ENCODE measurements around the gene CCDC24.

The CCDC24 gene

DNA sequence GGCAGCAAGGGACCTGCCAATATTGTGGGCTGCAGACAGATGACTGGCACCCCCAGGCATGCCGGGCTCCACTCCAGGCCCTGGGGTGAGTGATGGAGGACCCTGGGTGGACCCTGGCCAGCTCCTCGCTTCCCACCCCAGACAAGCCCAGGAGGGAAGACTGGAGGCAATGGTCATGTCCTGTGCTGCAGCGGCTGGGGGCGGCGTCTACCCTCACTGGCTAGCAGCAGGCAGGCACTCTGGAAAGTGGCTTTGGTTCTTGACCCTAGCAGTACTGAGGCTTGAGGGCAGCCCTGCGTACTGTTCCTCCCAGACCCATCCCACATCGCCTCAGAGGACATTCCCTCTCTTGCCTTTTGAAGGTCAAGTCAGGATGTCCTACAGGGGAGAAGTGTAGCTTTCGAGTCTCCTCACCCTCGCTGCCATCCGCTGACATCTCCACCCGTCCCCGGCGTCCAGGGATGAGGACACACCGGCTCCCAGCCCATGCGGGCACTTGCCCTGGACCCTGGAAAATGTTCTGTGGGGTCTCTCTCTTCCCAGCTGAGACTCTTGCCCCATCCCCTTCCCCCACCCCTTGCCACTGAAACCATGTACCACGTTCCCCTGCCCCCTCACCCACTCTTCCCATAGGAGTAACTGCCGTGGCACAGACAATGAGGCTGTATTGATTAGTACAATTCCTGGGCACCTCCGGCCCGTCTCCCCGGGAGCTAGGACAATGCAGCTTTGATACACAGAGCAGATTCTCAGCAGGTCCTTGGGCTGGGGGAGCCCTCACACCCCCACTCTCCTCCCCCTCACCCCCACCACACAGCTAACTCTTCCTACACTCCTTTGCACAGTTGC lies 24.9 kb downstream of the CCDC24 start:
- Histone ChIP-seq H3K27ac (ENCODE audit: low read length) (no peak overlapping the region), H3K9me3 (ENCODE audit: control insufficient read depth in 2 of 2, low read length in 2 of 2) (no peaks in the 10 kb centered on the region), H3K4me3 (ENCODE audit: low read length in 2 of 2) (no peak overlapping the region)

GRCh38 chr1:44016890-44017400 lies 25.5 kb downstream of the CCDC24 start:
- Histone ChIP-seq H3K4me1 (ENCODE audit: control insufficient read depth, insufficient read depth, low read length) (peaks cover 2% of the 10 kb centered on the region), H3K9me3 (ENCODE audit: control insufficient read depth in 2 of 2, low read length in 2 of 2) (no peaks in the 10 kb centered on the region), H3K27ac (ENCODE audit: low read length) (no peak overlapping the region), H3K9ac (ENCODE audit: low read length in 2 of 2) (no peak overlapping the region), H3K36me3 (ENCODE audit: control insufficient read depth in 2 of 2, insufficient read depth in 2 of 2, low read length in 2 of 2) (peaks cover 0 to 3% of the 10 kb centered on the region in 2 donors), H3K27me3 (ENCODE audit: control insufficient read depth in 1 of 2, insufficient read depth in 2 of 2, low read length in 2 of 2) (no peaks in the 10 kb centered on the region), H3K4me3 (ENCODE audit: low read length in 2 of 2) (no peak overlapping the region)

More for the DNA sequence above, 24.9 kb downstream of the CCDC24 start:
- Histone ChIP-seq H3K27me3 (ENCODE audit: control insufficient read depth in 1 of 2, insufficient read depth in 2 of 2, low read length in 2 of 2) (no peaks in the 10 kb centered on the region), H3K9ac (ENCODE audit: low read length in 2 of 2) (no peak overlapping the region), H3K36me3 (ENCODE audit: control insufficient read depth in 2 of 2, insufficient read depth in 2 of 2, low read length in 2 of 2) (peaks cover 0 to 2% of the 10 kb centered on the region in 2 donors), H3K4me1 (ENCODE audit: control insufficient read depth, insufficient read depth, low read length) (peaks cover 2% of the 10 kb centered on the region)

DNA sequence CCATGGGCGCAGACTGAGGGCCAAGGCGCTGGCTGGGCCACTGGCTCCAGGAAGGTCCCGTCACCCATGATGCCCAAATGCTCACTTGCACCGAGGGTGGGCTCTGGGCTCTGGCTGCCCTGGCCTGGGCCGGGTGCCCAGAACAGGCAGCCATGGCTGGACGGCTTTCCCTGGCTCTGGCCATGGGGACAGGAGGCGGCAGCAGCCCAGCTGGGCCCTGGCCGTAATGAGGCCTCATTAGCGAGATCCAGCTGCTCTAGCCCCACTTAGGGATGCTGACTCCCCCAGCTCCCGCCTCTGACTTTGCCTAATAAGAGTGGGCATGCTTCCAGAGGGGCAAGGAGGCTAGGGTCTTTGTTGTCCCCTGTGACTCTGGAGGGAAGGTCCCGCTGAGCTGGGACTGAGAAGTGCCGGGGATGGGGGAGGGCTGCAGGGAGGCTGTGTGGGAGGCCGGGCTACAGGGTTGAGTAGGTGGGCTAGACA lies 28.1 kb downstream of the CCDC24 start:
- Histone ChIP-seq H3K36me3 (ENCODE audit: control insufficient read depth in 2 of 2, insufficient read depth in 2 of 2, low read length in 2 of 2) (peaks cover 0 to 3% of the 10 kb centered on the region in 2 donors), H3K4me1 (ENCODE audit: control insufficient read depth, insufficient read depth, low read length) (no peaks in the 10 kb centered on the region), H3K9ac (ENCODE audit: low read length in 2 of 2) (no peak overlapping the region), H3K27ac (ENCODE audit: low read length) (no peak overlapping the region), H3K4me3 (ENCODE audit: low read length in 2 of 2) (no peak overlapping the region), H3K27me3 (ENCODE audit: control insufficient read depth in 1 of 2, insufficient read depth in 2 of 2, low read length in 2 of 2) (no peaks in the 10 kb centered on the region), H3K9me3 (ENCODE audit: control insufficient read depth in 2 of 2, low read length in 2 of 2) (no peaks in the 10 kb centered on the region)

GRCh38 chr1:44020464-44020863 lies 29.1 kb downstream of the CCDC24 start:
- Histone ChIP-seq H3K4me1 (ENCODE audit: control insufficient read depth, insufficient read depth, low read length) (no peaks in the 10 kb centered on the region), H3K27me3 (ENCODE audit: control insufficient read depth in 1 of 2, insufficient read depth in 2 of 2, low read length in 2 of 2) (no peaks in the 10 kb centered on the region), H3K4me3 (ENCODE audit: low read length in 2 of 2) (no peak overlapping the region)

DNA sequence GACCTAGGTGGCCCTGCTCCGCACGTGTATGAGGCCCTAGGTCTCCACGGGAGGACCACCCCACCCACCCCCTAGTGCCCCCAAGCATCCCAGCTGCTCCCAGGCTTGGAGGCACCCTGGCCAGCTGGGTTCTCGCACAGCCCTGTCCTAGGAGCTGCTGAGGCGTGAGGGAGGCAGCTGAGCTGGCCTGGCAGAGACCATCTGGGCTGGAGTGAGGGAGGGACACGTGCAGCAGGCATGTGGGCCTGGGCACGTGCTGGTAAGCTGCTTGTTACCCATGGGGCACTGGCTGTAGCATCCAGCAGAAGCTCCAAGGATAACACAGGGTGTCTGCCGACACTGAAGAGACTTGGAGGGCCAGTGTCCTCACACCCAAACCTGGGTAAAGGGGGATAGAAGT lies 29.8 kb downstream of the CCDC24 start:
- Histone ChIP-seq H3K36me3 (ENCODE audit: control insufficient read depth in 2 of 2, insufficient read depth in 2 of 2, low read length in 2 of 2) (peaks cover 0 to 3% of the 10 kb centered on the region in 2 donors), H3K27ac (ENCODE audit: low read length) (no peak overlapping the region), H3K27me3 (ENCODE audit: control insufficient read depth in 1 of 2, insufficient read depth in 2 of 2, low read length in 2 of 2) (no peaks in the 10 kb centered on the region), H3K4me1 (ENCODE audit: control insufficient read depth, insufficient read depth, low read length) (no peaks in the 10 kb centered on the region), H3K9me3 (ENCODE audit: control insufficient read depth in 2 of 2, low read length in 2 of 2) (no peaks in the 10 kb centered on the region), H3K4me3 (ENCODE audit: low read length in 2 of 2) (no peak overlapping the region), H3K9ac (ENCODE audit: low read length in 2 of 2) (no peak overlapping the region)

More at GRCh38 chr1:44020464-44020863, 29.1 kb downstream of the CCDC24 start:
- peaks cover 0 to 3% of the 10 kb centered on the region in 2 donors for H3K36me3 ChIP-seq (ENCODE audit: control insufficient read depth in 2 of 2, insufficient read depth in 2 of 2, low read length in 2 of 2)
- H3K27ac ChIP-seq (ENCODE audit: low read length) = no peak overlapping the region
- H3K9me3 ChIP-seq (ENCODE audit: control insufficient read depth in 2 of 2, low read length in 2 of 2) = no peaks in the 10 kb centered on the region
- no peak overlapping the region for H3K9ac ChIP-seq (ENCODE audit: low read length in 2 of 2)

- no peaks in the 10 kb centered on the region for H3K27me3 ChIP-seq (ENCODE audit: control insufficient read depth in 1 of 2, insufficient read depth in 2 of 2, low read length in 2 of 2)
- H3K4me3 ChIP-seq (ENCODE audit: low read length in 2 of 2) = no peak overlapping the region
- H3K9ac ChIP-seq (ENCODE audit: low read length in 2 of 2) = no peak overlapping the region
- no peaks in the 10 kb centered on the region for H3K9me3 ChIP-seq (ENCODE audit: control insufficient read depth in 2 of 2, low read length in 2 of 2)
- H3K36me3 ChIP-seq (ENCODE audit: control insufficient read depth in 2 of 2, insufficient read depth in 2 of 2, low read length in 2 of 2) = peaks cover 0 to 3% of the 10 kb centered on the region in 2 donors
- no peak overlapping the region for H3K27ac ChIP-seq (ENCODE audit: low read length)
- H3K4me1 ChIP-seq (ENCODE audit: control insufficient read depth, insufficient read depth, low read length) = no peaks in the 10 kb centered on the region
Observed at GRCh38 chr1:44021581-44022321, 30.4 kb downstream of the CCDC24 start.

DNA sequence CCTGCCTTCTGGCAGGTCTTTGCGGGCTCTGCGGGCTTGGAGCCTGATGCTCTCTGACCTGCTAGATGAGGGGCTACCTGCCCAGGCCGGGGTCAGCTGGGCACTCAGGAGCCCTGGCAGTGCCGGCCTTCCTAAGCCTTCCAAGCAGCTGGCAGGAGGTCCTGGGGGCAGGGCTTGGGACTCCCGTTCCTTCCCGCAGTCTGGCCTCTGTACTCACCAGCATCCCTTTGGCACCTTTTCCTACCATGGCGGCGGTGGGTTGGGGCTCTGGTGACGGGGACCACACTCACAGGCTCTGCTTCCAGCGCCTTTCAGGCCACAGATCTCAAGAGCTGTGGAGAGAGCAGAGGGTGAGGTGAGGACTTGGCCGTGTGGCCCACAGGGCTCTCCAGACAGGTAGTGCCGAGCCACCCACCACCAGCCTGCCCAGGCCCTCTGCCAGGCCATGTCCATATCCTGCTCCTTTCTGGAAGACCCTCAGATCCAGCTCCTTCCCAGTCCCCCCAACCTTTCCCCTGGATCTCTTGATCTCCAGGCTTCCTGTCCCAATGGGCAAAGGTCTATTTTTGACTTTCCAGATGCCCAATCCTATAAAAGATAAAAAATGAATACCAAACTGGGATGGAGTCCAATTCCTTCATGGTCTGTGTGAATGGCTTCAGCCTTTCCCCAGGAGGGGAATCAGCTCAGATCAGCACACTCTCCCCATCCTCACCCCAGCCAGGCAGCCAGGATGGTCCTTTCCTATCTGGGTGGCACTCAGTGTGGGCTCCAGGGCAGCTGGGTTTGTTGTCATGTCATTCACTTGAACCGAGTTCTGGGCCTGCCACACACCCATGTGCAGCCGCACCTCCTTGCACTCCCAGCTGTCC lies 32.9 kb downstream of the CCDC24 start:
- Histone ChIP-seq H3K9me3 (ENCODE audit: control insufficient read depth in 2 of 2, low read length in 2 of 2) (no peaks in the 10 kb centered on the region), H3K27me3 (ENCODE audit: control insufficient read depth in 1 of 2, insufficient read depth in 2 of 2, low read length in 2 of 2) (no peaks in the 10 kb centered on the region), H3K4me3 (ENCODE audit: low read length in 2 of 2) (no peak overlapping the region), H3K36me3 (ENCODE audit: control insufficient read depth in 2 of 2, insufficient read depth in 2 of 2, low read length in 2 of 2) (peaks cover 0 to 3% of the 10 kb centered on the region in 2 donors), H3K4me1 (ENCODE audit: control insufficient read depth, insufficient read depth, low read length) (peaks cover 2% of the 10 kb centered on the region), H3K27ac (ENCODE audit: low read length) (no peak overlapping the region), H3K9ac (ENCODE audit: low read length in 2 of 2) (no peak overlapping the region)

- no peak overlapping the region for H3K9ac ChIP-seq (ENCODE audit: low read length in 2 of 2)
- peaks cover 7% of the 10 kb centered on the region for H3K4me1 ChIP-seq (ENCODE audit: control insufficient read depth, insufficient read depth, low read length)
- H3K27me3 ChIP-seq (ENCODE audit: control insufficient read depth in 1 of 2, insufficient read depth in 2 of 2, low read length in 2 of 2) = no peaks in the 10 kb centered on the region
- H3K9me3 ChIP-seq (ENCODE audit: control insufficient read depth in 2 of 2, low read length in 2 of 2) = no peaks in the 10 kb centered on the region
- H3K4me3 ChIP-seq (ENCODE audit: low read length in 2 of 2) = no peak overlapping the region
- H3K27ac ChIP-seq (ENCODE audit: low read length) = no peak overlapping the region
- H3K36me3 ChIP-seq (ENCODE audit: control insufficient read depth in 2 of 2, insufficient read depth in 2 of 2, low read length in 2 of 2) = peaks cover 0 to 3% of the 10 kb centered on the region in 2 donors
Observed at GRCh38 chr1:44024903-44025525, 33.6 kb downstream of the CCDC24 start.

- no peaks in the 10 kb centered on the region for H3K27me3 ChIP-seq (ENCODE audit: control insufficient read depth in 1 of 2, insufficient read depth in 2 of 2, low read length in 2 of 2)
- no peak overlapping the region for H3K27ac ChIP-seq (ENCODE audit: low read length)
- no peak overlapping the region for H3K9ac ChIP-seq (ENCODE audit: low read length in 2 of 2)
Observed at GRCh38 chr1:44025816-44026215, 34.4 kb downstream of the CCDC24 start.

DNA sequence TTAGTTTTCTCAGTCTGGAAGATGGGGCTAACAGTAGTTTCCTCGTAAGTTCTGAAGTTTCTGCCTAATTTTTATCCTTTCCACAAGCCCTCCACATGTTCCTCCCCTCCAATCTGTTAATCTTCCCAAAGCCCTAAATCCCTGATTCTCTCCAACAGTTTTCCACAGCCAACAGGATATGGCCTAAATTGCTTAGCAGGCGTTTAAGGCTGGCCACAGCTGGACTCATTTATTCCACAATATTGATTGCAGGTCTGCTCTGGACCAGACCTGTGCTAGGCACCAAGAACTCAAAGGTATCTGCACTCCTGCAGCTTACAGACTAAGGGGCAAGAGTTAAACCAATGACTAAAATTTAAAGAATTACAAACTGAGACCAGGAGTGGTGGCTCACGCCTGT lies 35.9 kb downstream of the CCDC24 start:
- Histone ChIP-seq H3K4me3 (ENCODE audit: low read length in 2 of 2) (no peak overlapping the region), H3K9me3 (ENCODE audit: control insufficient read depth in 2 of 2, low read length in 2 of 2) (no peaks in the 10 kb centered on the region), H3K36me3 (ENCODE audit: control insufficient read depth in 2 of 2, insufficient read depth in 2 of 2, low read length in 2 of 2) (no peaks in the 10 kb centered on the region), H3K27me3 (ENCODE audit: control insufficient read depth in 1 of 2, insufficient read depth in 2 of 2, low read length in 2 of 2) (no peaks in the 10 kb centered on the region), H3K27ac (ENCODE audit: low read length) (no peak overlapping the region), H3K4me1 (ENCODE audit: control insufficient read depth, insufficient read depth, low read length) (peaks cover 20% of the 10 kb centered on the region), H3K9ac (ENCODE audit: low read length in 2 of 2) (no peak overlapping the region)

More at GRCh38 chr1:44025816-44026215, 34.4 kb downstream of the CCDC24 start:
- Histone ChIP-seq H3K4me3 (ENCODE audit: low read length in 2 of 2) (no peak overlapping the region), H3K36me3 (ENCODE audit: control insufficient read depth in 2 of 2, insufficient read depth in 2 of 2, low read length in 2 of 2) (peaks cover 0 to 3% of the 10 kb centered on the region in 2 donors), H3K4me1 (ENCODE audit: control insufficient read depth, insufficient read depth, low read length) (peaks cover 7% of the 10 kb centered on the region), H3K9me3 (ENCODE audit: control insufficient read depth in 2 of 2, low read length in 2 of 2) (no peaks in the 10 kb centered on the region)
